SH-SY5Y (cell line): Measurements from ENCODE around the gene OTULINL.

Source experiments
- GATA2 ChIP-seq: IDR thresholded peaks from 2 replicates; pipeline ENCODE4 v1.6.1; 2011; ENCODE audit warnings: mild to moderate bottlenecking, low read depth, low read length
- GATA3 ChIP-seq: IDR thresholded peaks from 2 replicates; pipeline ENCODE4 v1.6.1; 2011; ENCODE audit warnings: low read depth, mild to moderate bottlenecking, low read length, moderate library complexity

Gene OTULINL

DNA sequence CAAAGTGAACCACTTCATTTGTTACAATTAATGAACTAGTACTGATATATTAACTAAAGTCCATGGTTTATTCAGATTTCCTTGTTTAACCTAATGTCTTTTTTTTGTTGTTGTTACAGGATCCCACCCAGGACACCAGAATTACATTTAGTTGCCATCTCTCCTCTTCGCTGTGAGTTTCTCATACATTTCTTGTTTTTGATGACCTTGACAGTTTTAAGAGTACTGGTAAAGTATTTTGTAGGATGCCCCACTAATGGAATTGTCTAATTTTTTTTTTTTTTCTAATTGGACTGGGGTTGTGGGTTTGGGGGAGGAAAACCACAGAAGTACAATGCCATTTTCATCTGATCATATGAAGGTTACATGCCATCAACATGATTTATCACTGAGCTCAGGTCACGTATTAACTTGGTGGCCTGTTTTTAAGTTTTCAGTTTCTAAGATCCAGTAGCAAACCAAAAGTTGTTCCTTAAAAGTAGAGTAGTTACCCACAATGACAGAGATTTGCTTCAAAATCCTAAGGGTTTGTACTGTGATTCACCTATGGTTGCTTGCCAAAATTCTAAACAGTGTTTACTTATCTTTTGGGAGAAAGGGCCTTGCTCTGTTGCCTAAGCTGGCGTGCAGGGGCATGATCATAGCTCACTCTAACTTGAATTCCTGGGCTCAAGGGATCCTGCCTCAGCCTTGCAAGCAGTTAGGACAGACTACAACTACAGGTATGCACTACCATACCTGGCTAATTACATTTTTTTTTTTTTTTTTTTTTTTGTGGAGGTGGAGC is 78.4 kb downstream of the OTULINL start:
- TF ChIP-seq GATA2 = no peak
- no peak for TF ChIP-seq GATA3

GRCh38 chr5:14660833-14661232 is 79.2 kb downstream of the OTULINL start:
- no peak for TF ChIP-seq GATA2
- TF ChIP-seq GATA3 = no peak
